Measurements from ENCODE around the gene ATOSB. TPM values are rescaled to one million over a fixed set of nuclear protein-coding genes. Genes with fewer than 3 reads are reported as not detected.

ATOSB gene
- total RNA-seq, 1 experiment from 2014 or later: 10.2 TPM

DNA sequence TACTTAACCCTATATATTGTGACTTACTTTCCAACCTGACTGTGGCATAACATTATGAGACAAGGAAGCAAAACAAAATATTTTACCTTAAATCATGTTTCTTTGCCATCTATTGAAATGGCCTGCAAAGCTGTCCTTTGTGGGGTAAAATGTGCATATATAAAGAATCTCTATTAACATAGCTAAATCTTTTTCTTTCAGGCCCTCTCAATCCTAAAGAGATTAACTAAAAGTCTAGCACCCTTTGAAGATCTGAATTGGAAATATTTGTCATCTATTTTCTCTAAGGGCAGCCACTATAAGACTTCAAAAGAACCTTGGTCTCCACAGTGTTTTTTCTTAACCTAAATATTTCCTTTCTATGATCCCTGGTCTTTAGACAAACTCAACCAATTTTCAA, 41.1 kb upstream of the ATOSB start:
- CTCF ChIA-PET: interaction anchor here (1.2 kb wide), 1 partner anchor 162 kb away, joined by 3 read pairs; no protein-coding TSS in a partner anchor
- RAD21 ChIA-PET (ENCODE audit: low non-redundant PET in 1 of 2, low total read pairs in 2 of 2, uncharacterized antibody in 2 of 2, unreplicated experiment in 2 of 2): no interaction called here
- Histone ChIP-seq H3K4me3 (replicated peaks in 1 of 2; ENCODE audit: low read depth in 1 of 2, low read length in 2 of 2) (no peak overlapping the region), H4K20me1 (ENCODE audit: insufficient read depth) (no peaks in the 10 kb centered on the region), H3K27me3 (ENCODE audit: insufficient read depth, low read length) (no peaks in the 10 kb centered on the region), H3K4me2 (ENCODE audit: low read length) (no peak overlapping the region), H3K9ac (ENCODE audit: low read length) (no peak overlapping the region), H3K79me2 (ENCODE audit: insufficient read depth, low read length) (no peaks in the 10 kb centered on the region), H3K9me3 (ENCODE audit: control insufficient read depth in 1 of 2, insufficient read depth in 1 of 2, low read depth in 1 of 2, low read length in 2 of 2) (no peaks in the 10 kb centered on the region), H3K27ac (ENCODE audit: low read depth, low read length) (no peak overlapping the region), H2AFZ (ENCODE audit: low read depth, low read length, poor library complexity, severe bottlenecking) (no peak overlapping the region), H3K4me1 (ENCODE audit: control insufficient read depth in 1 of 2, insufficient read depth in 2 of 2, low read length in 2 of 2) (peaks cover 3 to 6% of the 10 kb centered on the region in 2 experiments; a peak in 3 of 4 replicates), H3K36me3 (ENCODE audit: control insufficient read depth in 1 of 2, insufficient read depth in 2 of 2, low read length in 2 of 2) (no peaks in the 10 kb centered on the region), H3K9me2 (ENCODE audit: insufficient read depth) (no peaks in the 10 kb centered on the region)
- DNase-seq (ENCODE audit: low read depth, low spot score) (no peak), ATAC-seq (no peak)
- intact Hi-C loops (cut with micrococcal nuclease): no loop called here
- POLR2A ChIA-PET: no interaction called here
- TF ChIP-seq SRF (IDR thresholded peaks at IDR 0.05; ENCODE audit: low read depth) (no peak), ELF1 (IDR thresholded peaks at IDR 0.05; ENCODE audit: borderline replicate concordance, low read depth) (no peak), ZFX (IDR thresholded peaks at IDR 0.05) (no peak), POLR2A (IDR thresholded peaks at IDR 0.05; ENCODE audit: borderline replicate concordance, extremely low read depth, insufficient read depth, insufficient read length) (no peak), EGR1 (IDR thresholded peaks at IDR 0.05; ENCODE audit: low read depth) (no peak), EZH2phosphoT487 (IDR thresholded peaks at IDR 0.05; ENCODE audit: borderline replicate concordance) (no peak), RAD21 (IDR thresholded peaks at IDR 0.05; ENCODE audit: low read depth) (no peak), JUND (IDR thresholded peaks at IDR 0.05) (no peak), EZH2 (IDR thresholded peaks at IDR 0.05) (no peak)
- TF ChIP-seq, protein P1, sequence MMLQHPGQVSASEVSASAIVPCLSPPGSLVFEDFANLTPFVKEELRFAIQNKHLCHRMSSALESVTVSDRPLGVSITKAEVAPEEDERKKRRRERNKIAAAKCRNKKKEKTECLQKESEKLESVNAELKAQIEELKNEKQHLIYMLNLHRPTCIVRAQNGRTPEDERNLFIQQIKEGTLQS (IDR thresholded peaks at IDR 0.05): no peak
- no TSS peak for BruUV-seq (replicated peaks)

DNA sequence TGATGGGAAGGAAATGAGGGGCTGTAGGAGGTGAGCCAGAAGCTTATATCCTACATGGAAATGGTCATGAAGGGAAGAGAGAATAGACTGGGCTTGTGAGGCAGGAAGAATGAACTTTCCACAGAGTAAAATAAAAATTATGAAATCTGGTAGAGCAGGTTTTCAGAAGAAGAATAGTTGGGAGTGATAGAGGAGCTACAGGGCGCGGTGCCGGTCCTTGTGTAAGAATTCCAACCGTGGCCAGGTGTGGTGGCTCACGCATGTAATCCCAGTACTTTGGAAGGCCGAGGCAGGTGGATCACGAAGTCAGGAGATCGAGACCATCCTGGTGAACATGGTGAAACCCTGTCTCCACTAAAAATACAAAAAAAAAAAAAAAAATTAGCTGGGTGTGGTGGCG, 37.3 kb upstream of the ATOSB start:
- Histone ChIP-seq H3K27me3 (ENCODE audit: insufficient read depth, low read length) (no peaks in the 10 kb centered on the region), H3K4me3 (replicated peaks in 1 of 2; ENCODE audit: low read depth in 1 of 2, low read length in 2 of 2) (no peak overlapping the region), H3K9me3 (ENCODE audit: control insufficient read depth in 1 of 2, insufficient read depth in 1 of 2, low read depth in 1 of 2, low read length in 2 of 2) (peaks cover 0 to 4% of the 10 kb centered on the region in 2 experiments; a peak in 1 of 4 replicates), H3K4me2 (ENCODE audit: low read length) (no peak overlapping the region), H2AFZ (ENCODE audit: low read depth, low read length, poor library complexity, severe bottlenecking) (no peak overlapping the region), H3K4me1 (ENCODE audit: control insufficient read depth in 1 of 2, insufficient read depth in 2 of 2, low read length in 2 of 2) (no peaks in the 10 kb centered on the region), H3K9ac (ENCODE audit: low read length) (no peak overlapping the region), H3K27ac (ENCODE audit: low read depth, low read length) (no peak overlapping the region), H3K36me3 (ENCODE audit: control insufficient read depth in 1 of 2, insufficient read depth in 2 of 2, low read length in 2 of 2) (no peaks in the 10 kb centered on the region), H3K79me2 (ENCODE audit: insufficient read depth, low read length) (no peaks in the 10 kb centered on the region), H4K20me1 (ENCODE audit: insufficient read depth) (no peaks in the 10 kb centered on the region), H3K9me2 (ENCODE audit: insufficient read depth) (no peaks in the 10 kb centered on the region)
- CTCF ChIA-PET: no interaction called here
- POLR2A ChIA-PET: interaction anchor here (0.7 kb wide), 1 partner anchor 11 kb away, joined by 3 read pairs; no protein-coding TSS in a partner anchor
- intact Hi-C loops (cut with micrococcal nuclease): no loop called here
- BruUV-seq (replicated peaks): no TSS peak
- TF ChIP-seq RAD21 (IDR thresholded peaks at IDR 0.05; ENCODE audit: low read depth) (no peak), EZH2phosphoT487 (IDR thresholded peaks at IDR 0.05; ENCODE audit: borderline replicate concordance) (no peak), POLR2A (IDR thresholded peaks at IDR 0.05; ENCODE audit: borderline replicate concordance, extremely low read depth, insufficient read depth, insufficient read length) (no peak), SRF (IDR thresholded peaks at IDR 0.05; ENCODE audit: low read depth) (no peak), ZNF274 (IDR thresholded peaks at IDR 0.05; ENCODE audit: low read depth, low read length) (no peak), YY1 (IDR thresholded peaks at IDR 0.05; ENCODE audit: extremely low read depth, insufficient replicate concordance, low read depth, low read length) (no peak), CEBPB (IDR thresholded peaks at IDR 0.05; ENCODE audit: low read depth) (no peak), ELF1 (IDR thresholded peaks at IDR 0.05; ENCODE audit: borderline replicate concordance, low read depth) (no peak)
- RAD21 ChIA-PET (ENCODE audit: low non-redundant PET in 1 of 2, low total read pairs in 2 of 2, uncharacterized antibody in 2 of 2, unreplicated experiment in 2 of 2): no interaction called here
- no peak for DNase-seq (ENCODE audit: low read depth, low spot score)
- no peak for ATAC-seq

Data from HCT116 (cell line).